H9 (cell line): Measurements from ENCODE around the gene KCNAB2. TPM values are rescaled to one million over a fixed set of nuclear protein-coding genes. Genes with fewer than 3 reads are reported as not detected.

Source experiments
- DNase-seq: peaks from one replicate; pipeline ENCODE4 v3.0.0-alpha.2; 2017
- H2AFZ ChIP-seq: one replicate; pipeline ENCODE4 v1.6.1; 2013; ENCODE audit warnings: mild to moderate bottlenecking, low read length, control low read depth, moderate library complexity
- H2AK5ac ChIP-seq: 2 replicates; pipeline ENCODE4 v1.6.1; 2013; ENCODE audit warnings: low read length, control low read depth, mixed read lengths; ENCODE audit not compliant: insufficient read length
- H2BK120ac ChIP-seq: one replicate; pipeline ENCODE4 v1.6.1; 2013; ENCODE audit warnings: low read depth, mild to moderate bottlenecking, low read length, control low read depth, inconsistent platforms; ENCODE audit not compliant: poor library complexity, severe bottlenecking
- H2BK12ac ChIP-seq: 2 replicates; pipeline ENCODE4 v1.6.1; 2013; ENCODE audit warnings: low read length, control low read depth, mixed read lengths, low read depth; ENCODE audit not compliant: insufficient read length
- H2BK15ac ChIP-seq: 2 replicates; pipeline ENCODE4 v1.6.1; 2013; ENCODE audit warnings: low read depth, low read length, control low read depth
- H2BK20ac ChIP-seq: one replicate; pipeline ENCODE4 v1.6.1; 2013; ENCODE audit warnings: low read depth, mild to moderate bottlenecking, low read length, control low read depth, inconsistent platforms; ENCODE audit not compliant: poor library complexity, severe bottlenecking
- H2BK5ac ChIP-seq: 2 replicates; pipeline ENCODE4 v1.6.1; 2013; ENCODE audit warnings: low read length, control low read depth, mixed read lengths; ENCODE audit not compliant: insufficient read length
- H3K14ac ChIP-seq: 2 replicates; pipeline ENCODE4 v1.6.1; 2013; ENCODE audit warnings: low read length, control low read depth; ENCODE audit not compliant: insufficient read depth
- H3K18ac ChIP-seq: 2 replicates; pipeline ENCODE4 v1.6.1; 2013; ENCODE audit warnings: low read depth, mild to moderate bottlenecking, mixed read lengths, low read length, control low read depth; ENCODE audit not compliant: insufficient read length
- H3K23ac ChIP-seq: 2 replicates; pipeline ENCODE4 v1.6.1; 2013; ENCODE audit warnings: low read length, control low read depth, mixed read lengths, low read depth; ENCODE audit not compliant: insufficient read length
- H3K23me2 ChIP-seq: 2 replicates; pipeline ENCODE4 v1.6.1; 2013; ENCODE audit warnings: low read depth, mild to moderate bottlenecking, mixed read lengths, low read length, control low read depth; ENCODE audit not compliant: insufficient read length, poor library complexity, severe bottlenecking
- H3K27ac ChIP-seq: 2 replicates; pipeline ENCODE4 v1.5.1; 2013; ENCODE audit warnings: low read length, control low read depth, mixed read lengths, low read depth; ENCODE audit not compliant: insufficient read length
- H3K27me3 ChIP-seq: 2 replicates; pipeline ENCODE4 v1.6.1; 2013; ENCODE audit warnings: low read length, control low read depth, inconsistent platforms; ENCODE audit not compliant: insufficient read depth
- H3K4ac ChIP-seq: 2 replicates; pipeline ENCODE4 v1.6.1; 2013; ENCODE audit warnings: low read depth, mild to moderate bottlenecking, control low read depth, inconsistent platforms, low read length, moderate library complexity
- H3K4me1 ChIP-seq: 2 replicates; pipeline ENCODE4 v1.6.1; 2013; ENCODE audit warnings: low read length, control low read depth, inconsistent platforms; ENCODE audit not compliant: insufficient read depth
- H3K4me2 ChIP-seq: 2 replicates; pipeline ENCODE4 v1.6.1; 2013; ENCODE audit warnings: low read length, control low read depth, mixed read lengths; ENCODE audit not compliant: insufficient read length, insufficient read depth
- H3K56ac ChIP-seq: 2 replicates; pipeline ENCODE4 v1.6.1; 2013; ENCODE audit warnings: low read depth, mild to moderate bottlenecking, mixed read lengths, low read length, control low read depth; ENCODE audit not compliant: insufficient read length
- H3K79me1 ChIP-seq: 2 replicates; pipeline ENCODE4 v1.6.1; 2013; ENCODE audit warnings: low read depth, mild to moderate bottlenecking, moderate library complexity, low read length, control low read depth, inconsistent platforms; ENCODE audit not compliant: insufficient read depth, poor library complexity, severe bottlenecking
- H3K79me2 ChIP-seq: 2 replicates; pipeline ENCODE4 v1.6.1; 2013; ENCODE audit warnings: low read length, control low read depth, inconsistent platforms; ENCODE audit not compliant: insufficient read depth
- H3K9ac ChIP-seq: 2 replicates; pipeline ENCODE4 v1.6.1; 2013; ENCODE audit warnings: low read length, control low read depth, mixed read lengths; ENCODE audit not compliant: insufficient read length; ENCODE audit errors: extremely low read depth
- H3K9me3 ChIP-seq: one replicate; pipeline ENCODE4 v1.6.1; 2013; ENCODE audit warnings: low read depth, low read length, inconsistent platforms; ENCODE audit not compliant: control insufficient read depth
- H3T11ph ChIP-seq: one replicate; pipeline ENCODE4 v1.6.1; 2013; ENCODE audit warnings: mild to moderate bottlenecking, low read length, control low read depth, inconsistent platforms
- H4K20me1 ChIP-seq: one replicate; pipeline ENCODE4 v1.6.1; 2013; ENCODE audit not compliant: control insufficient read depth, insufficient read length, insufficient read depth
- H4K5ac ChIP-seq: 2 replicates; pipeline ENCODE4 v1.6.1; 2013; ENCODE audit warnings: low read depth, mild to moderate bottlenecking, mixed read lengths, low read length, control low read depth; ENCODE audit not compliant: insufficient read length
- H4K8ac ChIP-seq: replicated peaks from 2 replicates; pipeline ENCODE4 v1.6.1; 2013; ENCODE audit warnings: low read length, control low read depth, mixed read lengths, low read depth; ENCODE audit not compliant: insufficient read length
- H4K91ac ChIP-seq: 2 replicates; pipeline ENCODE4 v1.6.1; 2013; ENCODE audit warnings: low read depth, mild to moderate bottlenecking, moderate library complexity, mixed read lengths, low read length, control low read depth; ENCODE audit not compliant: insufficient read length
- H3K27ac Mint-ChIP-seq, 3 experiments: 2 replicates in 2 of 3; 3 replicates in 1 of 3; pipeline ENCODE4 v1.8.0; 2020 to 2021; ENCODE audit warnings: mixed read lengths in 3 of 3, mild to moderate bottlenecking in 1 of 3, moderate library complexity in 1 of 3
- H3K27me3 Mint-ChIP-seq: 2 replicates; pipeline ENCODE4 v1.8.0; 2021; ENCODE audit warnings: low read depth, mild to moderate bottlenecking, moderate library complexity, mixed read lengths
- H3K36me3 Mint-ChIP-seq, 3 experiments: 2 replicates in 2 of 3; 3 replicates in 1 of 3; pipeline ENCODE4 v1.8.0; 2020 to 2021; ENCODE audit warnings: low read depth in 3 of 3, mixed read lengths in 3 of 3; ENCODE audit not compliant: insufficient read depth in 1 of 3
- H3K4me1 Mint-ChIP-seq, 2 experiments: 2 replicates each; pipeline ENCODE4 v1.8.0; 2020; ENCODE audit warnings: mixed read lengths in 2 of 2
- H3K4me3 Mint-ChIP-seq, 2 experiments: 2 replicates in 1 of 2; 3 replicates in 1 of 2; pipeline ENCODE4 v1.8.0; 2020 to 2021; ENCODE audit warnings: mild to moderate bottlenecking in 2 of 2, mixed read lengths in 2 of 2, moderate library complexity in 1 of 2
- H3K9me3 Mint-ChIP-seq, 2 experiments: 2 replicates in 1 of 2; 3 replicates in 1 of 2; pipeline ENCODE4 v1.8.0; 2020; ENCODE audit warnings: mild to moderate bottlenecking in 2 of 2, mixed read lengths in 2 of 2, moderate library complexity in 1 of 2
- WGBS: extraction: QIAGEN DNeasy Blood & Tissue Kit; methylation state at CpG from one replicate; pipeline ENCODE4 v1.1.7; 2013; ENCODE audit warnings: missing lambda C conversion rate, low lambda C conversion rate, mixed read lengths; ENCODE audit not compliant: insufficient read length; ENCODE audit errors: extremely low coverage; 5-methylcytosine and 5-hydroxymethylcytosine counted together
- total RNA-seq: library from RNA; stranded (reverse); gene quantifications from 2 replicates; pipeline ENCODE4 v1.2.1, GENCODE V29; 2021
- TF ChIP-seq, protein P1 (sequence below): fragments of 200-600 bp; sonication (generic); conservative IDR thresholded peaks from 3 replicates; pipeline ENCODE4 v1.8.0; 2021; ENCODE audit warnings: antibody characterized with exemption, mild to moderate bottlenecking

Gene KCNAB2
- total RNA-seq, 1 experiment from 2014 or later, result 8.3 TPM

DNA sequence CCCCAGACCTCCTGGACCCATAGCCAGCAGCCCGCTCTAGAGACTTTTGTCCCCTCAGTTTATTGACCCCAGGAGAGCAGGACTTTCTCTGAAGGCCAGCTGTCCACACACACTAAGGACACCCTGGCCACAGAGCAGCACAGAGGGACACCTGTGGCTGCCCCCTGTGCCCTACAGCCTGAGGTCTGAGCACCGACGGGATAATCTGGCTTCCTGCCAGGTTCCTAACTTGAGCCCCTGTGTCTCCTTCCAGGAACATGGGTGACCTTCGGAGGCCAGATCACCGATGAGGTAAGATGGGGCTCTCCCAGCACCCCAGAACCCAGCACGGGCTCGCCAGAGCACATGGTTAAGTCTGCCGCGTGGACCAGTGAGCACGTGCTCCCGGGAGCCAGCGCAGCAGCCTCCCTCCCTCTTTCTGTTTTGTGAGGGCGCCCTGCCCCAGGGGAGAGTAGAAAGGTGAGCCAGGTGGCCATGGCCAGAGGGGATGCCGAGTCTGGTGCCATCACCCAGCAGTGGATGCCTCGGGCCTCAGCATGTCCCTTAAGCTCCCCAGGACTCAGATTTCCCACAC lies 27.9 kb downstream of the KCNAB2 start:
- Histone ChIP-seq H3K27ac (no peak overlapping the region), H3K4ac (no peak overlapping the region), H3K56ac (no peak overlapping the region), H2BK20ac (no peak overlapping the region), H2AFZ (no peak overlapping the region), H3K79me1 (no peaks in the 10 kb centered on the region), H2BK120ac (no peak overlapping the region), H3K23ac (no peak overlapping the region), H3K4me1 (no peaks in the 10 kb centered on the region), H4K91ac (no peak overlapping the region), H4K8ac (no peak overlapping the region), H3K27me3 (no peaks in the 10 kb centered on the region), H4K5ac (no peak overlapping the region), H2AK5ac (no peak overlapping the region), H4K20me1 (no peaks in the 10 kb centered on the region), H3K23me2 (no peaks in the 10 kb centered on the region), H3K14ac (no peak overlapping the region), H3T11ph (no peak overlapping the region), H3K4me2 (no peak overlapping the region), H3K9me3 (no peaks in the 10 kb centered on the region), H3K18ac (no peak overlapping the region), H2BK15ac (no peak overlapping the region), H3K9ac (no peak overlapping the region), H2BK5ac (no peak overlapping the region), H2BK12ac (no peak overlapping the region), H3K79me2 (no peaks in the 10 kb centered on the region)
- no CpG with 5 or more reads among the region's 15 CpGs for WGBS
- Mint-ChIP-seq H3K27me3 (no peaks in the 10 kb centered on the region; the same call in 1 of the 2 replicates), H3K9me3 (no peaks in the 10 kb centered on the region), H3K4me3 (no peak overlapping the region), H3K27ac (no peak overlapping the region), H3K4me1 (peaks cover 12 to 17% of the 10 kb centered on the region in 2 experiments), H3K36me3 (no peaks in the 10 kb centered on the region)
- no peak for DNase-seq
- TF ChIP-seq, protein P1, sequence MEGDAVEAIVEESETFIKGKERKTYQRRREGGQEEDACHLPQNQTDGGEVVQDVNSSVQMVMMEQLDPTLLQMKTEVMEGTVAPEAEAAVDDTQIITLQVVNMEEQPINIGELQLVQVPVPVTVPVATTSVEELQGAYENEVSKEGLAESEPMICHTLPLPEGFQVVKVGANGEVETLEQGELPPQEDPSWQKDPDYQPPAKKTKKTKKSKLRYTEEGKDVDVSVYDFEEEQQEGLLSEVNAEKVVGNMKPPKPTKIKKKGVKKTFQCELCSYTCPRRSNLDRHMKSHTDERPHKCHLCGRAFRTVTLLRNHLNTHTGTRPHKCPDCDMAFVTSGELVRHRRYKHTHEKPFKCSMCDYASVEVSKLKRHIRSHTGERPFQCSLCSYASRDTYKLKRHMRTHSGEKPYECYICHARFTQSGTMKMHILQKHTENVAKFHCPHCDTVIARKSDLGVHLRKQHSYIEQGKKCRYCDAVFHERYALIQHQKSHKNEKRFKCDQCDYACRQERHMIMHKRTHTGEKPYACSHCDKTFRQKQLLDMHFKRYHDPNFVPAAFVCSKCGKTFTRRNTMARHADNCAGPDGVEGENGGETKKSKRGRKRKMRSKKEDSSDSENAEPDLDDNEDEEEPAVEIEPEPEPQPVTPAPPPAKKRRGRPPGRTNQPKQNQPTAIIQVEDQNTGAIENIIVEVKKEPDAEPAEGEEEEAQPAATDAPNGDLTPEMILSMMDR, result no peak
